Naive thymus-derived CD4-positive, alpha-beta T cell (primary cell): ENCODE measurements around the gene UGT3A1. TPM values are rescaled to one million over a fixed set of nuclear protein-coding genes. Genes with fewer than 3 reads are reported as not detected.
A peak's percentile ranks its signal among the peaks of the same experiment; 100 is the strongest.
"Not testable (repeated sequence)": the region's sequence is repeated elsewhere in the genome, so short reads cannot be mapped to it uniquely, and the experiment has no call there.

Experiments
- ATAC-seq: fragments of 150-1000 bp; cut with Tn5 transposase; 2 replicates; pipeline ENCODE4 v1.10.0; 2021; ENCODE audit warnings: mild to moderate bottlenecking, moderate library complexity
- CTCF ChIA-PET: fragments of 350-600 bp; sonication (Branson Sonifier 250); formaldehyde crosslinking; loops from one replicate; lab custom pipeline; 2021; ENCODE audit warnings: antibody characterized with exemption; lab: Charles Lee
- POLR2A ChIA-PET: fragments of 350-600 bp; sonication (Branson Sonifier 250); formaldehyde crosslinking; loops from one replicate; lab custom pipeline; 2021; ENCODE audit warnings: antibody characterized with exemption, inconsistent platforms; lab: Charles Lee
- DNase-seq, 9 donors: peaks; one replicate each; pipeline versions ENCODE4 v3.0.0 to v3.0.0-alpha.2; 2020 to 2022; ENCODE audit warnings: mixed read lengths in 1 of 9
- H3K27ac ChIP-seq: one replicate; pipeline ENCODE4 v1.7.0; 2013; ENCODE audit warnings: mild to moderate bottlenecking, low read depth, low read length, moderate library complexity
- H3K27me3 ChIP-seq, 2 donors: one replicate each; pipeline ENCODE4 v1.7.0; 2013; ENCODE audit warnings: low read length in 2 of 2, mild to moderate bottlenecking in 2 of 2, moderate library complexity in 2 of 2; ENCODE audit not compliant: control insufficient read depth in 2 of 2, insufficient read depth in 2 of 2
- H3K36me3 ChIP-seq, 3 experiments: 1 replicate in 2 of 3; 2 replicates in 1 of 3; pipeline ENCODE4 v1.7.0; 2013; ENCODE audit warnings: low read length in 3 of 3, mild to moderate bottlenecking in 3 of 3, moderate library complexity in 1 of 3; ENCODE audit not compliant: insufficient read depth in 3 of 3, control insufficient read depth in 2 of 3
- H3K4me1 ChIP-seq, 2 donors: one replicate each; pipeline ENCODE4 v1.7.0; 2013; ENCODE audit warnings: low read length in 2 of 2, mild to moderate bottlenecking in 2 of 2, moderate library complexity in 1 of 2; ENCODE audit not compliant: control insufficient read depth in 2 of 2, insufficient read depth in 2 of 2
- H3K4me3 ChIP-seq: 2 replicates; pipeline ENCODE4 v1.7.0; 2013; ENCODE audit warnings: mild to moderate bottlenecking, low read length
- H3K9me3 ChIP-seq, 3 experiments: 1 replicate in 2 of 3; 2 replicates in 1 of 3; pipeline ENCODE4 v1.7.0; 2013; ENCODE audit warnings: low read length in 3 of 3; ENCODE audit not compliant: control insufficient read depth in 2 of 3
- H3K27ac Mint-ChIP-seq, 9 donors: one replicate each; pipeline ENCODE4 v1.8.0; 2020 to 2022; ENCODE audit warnings: mixed read lengths in 9 of 9, mild to moderate bottlenecking in 8 of 9, moderate library complexity in 5 of 9, inconsistent platforms in 2 of 9
- H3K27me3 Mint-ChIP-seq, 5 donors: one replicate each; pipeline ENCODE4 v1.8.0; 2021 to 2022; ENCODE audit warnings: mixed read lengths in 5 of 5, mild to moderate bottlenecking in 1 of 5
- H3K36me3 Mint-ChIP-seq, 5 donors: one replicate each; pipeline ENCODE4 v1.8.0; 2020 to 2022; ENCODE audit warnings: mixed read lengths in 5 of 5, mild to moderate bottlenecking in 3 of 5, inconsistent platforms in 1 of 5
- H3K4me1 Mint-ChIP-seq, 7 donors: one replicate each; pipeline ENCODE4 v1.8.0; 2020 to 2022; ENCODE audit warnings: mixed read lengths in 7 of 7, mild to moderate bottlenecking in 3 of 7, inconsistent platforms in 1 of 7
- H3K4me3 Mint-ChIP-seq, 10 donors: one replicate each; pipeline ENCODE4 v1.8.0; 2020 to 2022; ENCODE audit warnings: mild to moderate bottlenecking in 10 of 10, mixed read lengths in 10 of 10, moderate library complexity in 6 of 10, inconsistent platforms in 2 of 10
- H3K9me3 Mint-ChIP-seq, 11 donors: one replicate each; pipeline ENCODE4 v1.8.0; 2020 to 2022; ENCODE audit warnings: mixed read lengths in 11 of 11, mild to moderate bottlenecking in 4 of 11, inconsistent platforms in 1 of 11, moderate library complexity in 1 of 11
- intact Hi-C, 2 donors: fragments of 100-400 bp; cut with micrococcal nuclease; formaldehyde crosslinking; loops; one replicate each; pipeline ENCODE4 v1.15.1; 2023
- polyA plus RNA-seq, 2 donors: library from polyadenylated mRNA; unstranded; fragments of 300-500 nt; fragmentation: Illumina TruSeq; gene quantifications; one replicate each; pipeline ENCODE4 v1.2.3, GENCODE V29; 2021
- total RNA-seq, 6 experiments: library from RNA in 5 of 6; stranded (reverse) in 5 of 6; gene quantifications; 1 replicate in 5 of 6; 2 replicates in 1 of 6; pipeline ENCODE4 v1.2.3 and lab custom pipeline; 2021 to 2026

UGT3A1 gene
- total and polyA plus RNA-seq, 7 experiments from 2014 or later, result not detected

DNA sequence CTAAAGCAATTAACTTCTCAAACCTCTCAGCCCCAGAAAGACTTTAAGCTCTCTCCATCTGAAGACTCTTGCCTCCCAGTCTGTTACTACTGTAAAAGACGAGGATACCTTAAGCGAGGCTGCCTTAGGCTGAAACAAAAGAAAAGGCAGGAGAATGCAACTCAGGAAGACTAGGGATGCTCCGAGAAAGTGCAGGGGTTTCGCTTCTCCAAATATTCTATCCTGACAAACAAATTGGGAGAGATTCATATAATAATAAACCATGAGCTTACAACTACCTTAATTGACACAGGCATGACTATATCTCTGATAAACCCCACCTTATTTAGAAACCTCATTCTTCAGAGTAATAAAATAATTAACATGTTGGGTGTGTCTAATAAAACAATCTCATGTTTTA lies 4.9 kb upstream of the UGT3A1 start:
- Histone ChIP-seq H3K4me3 (no peak overlapping the region), H3K9me3 (no peaks in the 10 kb centered on the region), H3K27ac (no peak overlapping the region), H3K27me3 (no peaks in the 10 kb centered on the region), H3K4me1 (no peaks in the 10 kb centered on the region), H3K36me3 (no peaks in the 10 kb centered on the region)
- no peaks in the 10 kb centered on the region for H3K4me1 Mint-ChIP-seq
- no peak for ATAC-seq
- no peaks in the 10 kb centered on the region for H3K36me3 Mint-ChIP-seq
- ChIA-PET CTCF (no interaction called here), POLR2A (no interaction called here)
- H3K4me3 Mint-ChIP-seq, result no peak overlapping the region
- H3K9me3 Mint-ChIP-seq, result peaks cover 0 to 3% (median 0%) of the 10 kb centered on the region in 11 donors
- no peak overlapping the region for H3K27ac Mint-ChIP-seq
- intact Hi-C loops, result no loop called here
- H3K27me3 Mint-ChIP-seq, result peaks cover 7 to 37% (median 19%) of the 10 kb centered on the region in 5 donors
- DNase-seq, result no peak

DNA sequence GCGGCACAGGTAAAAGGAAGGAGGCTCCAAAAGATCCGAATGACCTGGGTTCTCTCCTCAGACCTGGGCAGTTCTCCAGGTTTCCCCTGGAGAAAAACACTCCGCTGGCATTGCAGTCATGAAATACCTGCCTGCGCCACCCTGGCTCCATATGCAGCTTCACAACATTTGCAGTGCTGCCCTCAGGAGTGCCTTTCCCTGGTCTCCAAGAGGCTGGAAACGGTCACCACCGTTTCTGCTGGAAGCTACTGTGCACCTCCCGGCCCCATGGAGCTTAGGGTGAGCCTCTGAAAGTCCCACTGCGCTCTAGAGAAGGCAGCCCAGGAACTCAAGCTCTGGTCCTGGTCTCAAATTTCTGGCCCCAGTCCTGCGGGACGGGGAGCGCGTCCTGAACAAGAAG lies 670 bp downstream of the UGT3A1 start:
- no peaks in the 10 kb centered on the region for H3K9me3 ChIP-seq
- peaks cover 19 to 72% (median 33%) of the 10 kb centered on the region in 5 donors for H3K27me3 Mint-ChIP-seq
- H3K36me3 Mint-ChIP-seq, result no peaks in the 10 kb centered on the region
- no peak overlapping the region for H3K4me3 ChIP-seq
- no peaks in the 10 kb centered on the region for H3K4me1 ChIP-seq
- H3K4me3 Mint-ChIP-seq, result no peak overlapping the region
- no peak overlapping the region for H3K27ac ChIP-seq
- no peaks in the 10 kb centered on the region for H3K36me3 ChIP-seq
- POLR2A ChIA-PET, result no interaction called here
- H3K27ac Mint-ChIP-seq, result no peak overlapping the region
- H3K4me1 Mint-ChIP-seq, result no peaks in the 10 kb centered on the region
- peaks cover 0 to 3% (median 0%) of the 10 kb centered on the region in 11 donors for H3K9me3 Mint-ChIP-seq
- no peak for DNase-seq
- H3K27me3 ChIP-seq, result no peaks in the 10 kb centered on the region
- ATAC-seq, result no peak
- intact Hi-C loops, result no loop called here
- CTCF ChIA-PET, result no interaction called here

DNA sequence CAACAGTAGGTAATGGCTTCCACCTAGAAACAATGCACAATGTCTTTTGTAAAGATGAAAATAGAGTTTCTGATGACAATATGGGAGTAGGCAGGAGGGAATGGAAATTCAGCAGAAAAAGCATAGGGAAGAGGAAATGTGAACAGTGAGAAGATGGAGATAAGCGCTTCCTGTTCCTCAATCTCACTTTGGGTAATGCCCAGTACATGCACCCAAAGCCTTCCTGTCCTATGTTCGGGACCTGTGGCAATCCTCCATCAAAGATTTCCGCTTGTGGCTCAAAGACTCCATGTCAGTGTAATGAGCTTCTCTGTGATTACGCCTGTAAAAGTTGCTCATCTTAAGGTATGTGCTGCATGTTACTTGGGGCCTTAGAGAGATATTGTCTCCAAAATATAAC lies 2.7 kb downstream of the UGT3A1 start:
- H3K4me1 Mint-ChIP-seq, result no peaks in the 10 kb centered on the region
- no peaks in the 10 kb centered on the region for H3K9me3 ChIP-seq
- H3K9me3 Mint-ChIP-seq, result peaks cover 0 to 3% (median 0%) of the 10 kb centered on the region in 11 donors
- H3K36me3 Mint-ChIP-seq, result no peaks in the 10 kb centered on the region
- no peaks in the 10 kb centered on the region for H3K27me3 ChIP-seq
- CTCF ChIA-PET, result no interaction called here
- POLR2A ChIA-PET, result no interaction called here
- no peak overlapping the region for H3K4me3 Mint-ChIP-seq
- H3K27me3 Mint-ChIP-seq, result peaks cover 19 to 68% (median 37%) of the 10 kb centered on the region in 5 donors
- H3K27ac ChIP-seq, result no peak overlapping the region
- no peak overlapping the region for H3K4me3 ChIP-seq
- no peak overlapping the region for H3K27ac Mint-ChIP-seq
- ATAC-seq (no peak), DNase-seq (no peak)
- intact Hi-C loops, result no loop called here
- no peaks in the 10 kb centered on the region for H3K4me1 ChIP-seq
- no peaks in the 10 kb centered on the region for H3K36me3 ChIP-seq

DNA sequence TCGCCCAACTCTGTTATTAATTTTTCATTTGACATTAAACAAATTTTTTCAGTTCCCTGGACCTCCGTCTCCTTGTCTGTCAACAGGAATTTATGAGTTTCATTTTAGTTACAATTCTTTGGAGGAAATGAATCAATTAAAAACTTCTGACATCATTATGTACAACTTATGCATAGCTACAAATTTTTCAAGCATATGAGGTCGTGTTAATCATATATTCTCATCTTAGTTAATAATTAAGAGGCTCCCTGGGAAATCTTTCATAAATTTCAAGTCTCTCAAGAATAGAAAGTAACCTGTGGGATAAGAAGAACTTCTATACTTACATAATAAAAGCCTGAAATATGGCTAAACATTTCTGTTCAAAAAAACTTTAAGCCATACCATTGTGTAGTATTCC lies 3.4 kb downstream of the UGT3A1 start:
- Mint-ChIP-seq H3K9me3 (peaks cover 1 to 10% (median 4%) of the 10 kb centered on the region in 11 donors), H3K27ac (no peak overlapping the region), H3K36me3 (peaks cover 0 to 3% (median 2%) of the 10 kb centered on the region in 5 donors), H3K4me3 (no peak overlapping the region), H3K27me3 (peaks cover 19 to 68% (median 35%) of the 10 kb centered on the region in 5 donors), H3K4me1 (no peaks in the 10 kb centered on the region)
- no peaks in the 10 kb centered on the region for H3K27me3 ChIP-seq
- H3K27ac ChIP-seq, result no peak overlapping the region
- no peaks in the 10 kb centered on the region for H3K36me3 ChIP-seq
- CTCF ChIA-PET, result interaction anchor here (0.6 kb wide), 1 partner anchor 192 kb away, joined by 3 read pairs; no protein-coding TSS in a partner anchor
- no peak for ATAC-seq
- H3K4me1 ChIP-seq, result no peaks in the 10 kb centered on the region
- intact Hi-C loops, result no loop called here
- H3K9me3 ChIP-seq, result no peaks in the 10 kb centered on the region
- no peak for DNase-seq
- no peak overlapping the region for H3K4me3 ChIP-seq
- POLR2A ChIA-PET, result no interaction called here

DNA sequence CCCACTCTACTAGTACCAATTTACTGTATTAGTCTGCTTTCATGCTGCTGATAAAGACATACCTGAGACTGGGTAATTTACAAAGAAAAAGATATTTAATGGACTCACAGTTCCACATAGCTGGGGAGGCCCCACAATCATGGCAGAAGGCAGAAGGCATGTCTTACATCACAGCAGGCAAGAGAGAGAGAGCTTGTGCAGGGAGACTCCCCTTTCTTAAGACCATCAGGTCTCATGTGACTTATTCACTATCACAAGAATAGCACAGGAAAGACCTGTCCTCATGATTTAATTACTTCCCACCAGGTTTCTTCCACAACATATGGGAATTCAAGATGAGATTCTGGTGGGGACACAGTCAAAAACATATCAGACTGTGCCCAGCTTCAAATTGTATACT lies 11.5 kb downstream of the UGT3A1 start:
- Mint-ChIP-seq H3K27ac (no peak overlapping the region), H3K4me3 (no peak overlapping the region), H3K27me3 (peaks cover 0 to 17% (median 6%) of the 10 kb centered on the region in 5 donors), H3K4me1 (no peaks in the 10 kb centered on the region), H3K36me3 (peaks cover 0 to 17% (median 12%) of the 10 kb centered on the region in 5 donors), H3K9me3 (peaks cover 13 to 53% (median 25%) of the 10 kb centered on the region in 11 donors)
- Histone ChIP-seq H3K27ac (no peak overlapping the region), H3K27me3 (no peaks in the 10 kb centered on the region), H3K4me1 (no peaks in the 10 kb centered on the region), H3K4me3 (no peak overlapping the region), H3K9me3 (peaks cover 0 to 10% (median 0%) of the 10 kb centered on the region in 3 experiments), H3K36me3 (no peaks in the 10 kb centered on the region)
- no peak for DNase-seq
- CTCF ChIA-PET, result interaction anchor here (0.7 kb wide), 1 partner anchor 1618 kb away, joined by 3 read pairs; no protein-coding TSS in a partner anchor
- POLR2A ChIA-PET, result no interaction called here
- no peak for ATAC-seq
- intact Hi-C loops, result no loop called here

DNA sequence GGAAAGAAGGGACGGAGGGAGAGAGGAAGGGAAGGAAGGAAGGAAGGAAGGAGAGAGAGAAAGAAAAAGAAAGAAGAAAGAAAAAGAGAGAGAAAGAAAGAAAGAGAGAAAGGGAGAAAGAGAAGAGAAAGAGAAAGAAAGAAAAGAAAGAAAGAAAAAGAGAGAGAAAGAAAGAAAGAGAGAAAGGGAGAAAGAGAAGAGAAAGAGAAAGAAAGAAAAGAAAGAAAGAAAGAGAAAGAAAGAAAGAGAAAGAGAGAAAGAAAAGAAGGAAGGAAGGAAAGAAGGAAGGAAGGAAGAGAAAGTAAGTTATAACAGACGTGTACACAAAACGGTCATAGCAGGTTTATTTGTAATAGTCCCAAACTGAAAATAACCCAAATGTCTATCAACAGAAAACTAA lies 14.3 kb downstream of the UGT3A1 start:
- peak overlapping the region in 1 of 10 donors; percentile 34 for H3K4me3 Mint-ChIP-seq
- H3K4me3 ChIP-seq, H3K4me1 ChIP-seq, intact Hi-C loops, POLR2A ChIA-PET, H3K4me1 Mint-ChIP-seq, H3K9me3 ChIP-seq, ATAC-seq, H3K36me3 ChIP-seq, H3K27me3 ChIP-seq, DNase-seq, H3K27ac Mint-ChIP-seq, H3K36me3 Mint-ChIP-seq, CTCF ChIA-PET, H3K27ac ChIP-seq: not testable (repeated sequence)
- peaks cover 0 to 20% (median under 1%) of the 10 kb centered on the region in 5 donors for H3K27me3 Mint-ChIP-seq
- peaks cover 7 to 44% (median 18%) of the 10 kb centered on the region in 11 donors for H3K9me3 Mint-ChIP-seq

DNA sequence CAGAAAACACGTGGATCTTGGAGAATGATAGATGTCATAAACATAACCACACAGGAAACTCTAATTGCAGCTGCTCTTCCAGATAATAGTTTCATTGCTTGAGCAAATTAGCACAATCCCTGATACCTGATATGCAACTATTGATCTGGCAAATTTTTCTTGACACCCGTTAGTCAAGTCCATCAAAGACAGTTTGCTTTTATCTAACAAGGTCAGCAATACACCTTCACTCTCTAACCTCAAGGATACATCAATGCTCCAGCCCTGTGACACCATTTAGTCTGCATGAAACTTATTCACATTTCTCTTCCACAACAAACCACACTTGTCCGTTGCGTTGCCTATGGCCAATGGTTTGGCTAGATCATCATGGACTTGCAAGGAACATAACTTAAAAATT lies 16.6 kb downstream of the UGT3A1 start:
- Histone ChIP-seq H3K27me3 (no peaks in the 10 kb centered on the region), H3K9me3 (no peaks in the 10 kb centered on the region), H3K27ac (no peak overlapping the region), H3K4me3 (no peak overlapping the region), H3K4me1 (no peaks in the 10 kb centered on the region), H3K36me3 (no peaks in the 10 kb centered on the region)
- H3K27ac Mint-ChIP-seq, result no peak overlapping the region
- ChIA-PET POLR2A (no interaction called here), CTCF (no interaction called here)
- intact Hi-C loops, result no loop called here
- peaks cover 0 to 4% (median 3%) of the 10 kb centered on the region in 5 donors for H3K36me3 Mint-ChIP-seq
- no peak for ATAC-seq
- H3K9me3 Mint-ChIP-seq, result peaks cover 0 to 31% (median 15%) of the 10 kb centered on the region in 11 donors
- H3K4me1 Mint-ChIP-seq, result no peaks in the 10 kb centered on the region
- H3K4me3 Mint-ChIP-seq, result no peak overlapping the region
- DNase-seq, result no peak
- peaks cover 0 to 33% (median 10%) of the 10 kb centered on the region in 5 donors for H3K27me3 Mint-ChIP-seq
